Anterior cingulate cortex (tissue), 58 donors: ENCODE results near the gene POU4F3.

Source experiments
- DNase-seq, 58 donors: peaks; one replicate each; lab custom pipeline; 2025; lab: John Stamatoyannopoulos, UW

POU4F3 gene

GRCh38 chr5:146339715-146340259, 1.1 kb downstream of the POU4F3 start:
- no peak for DNase-seq

- peak in 15 of 58 donors; percentile 0 to 22 (median 5) for DNase-seq
These were observed 1.8 kb downstream of the POU4F3 start for GRCh38 chr5:146340260-146341081.

GRCh38 chr5:146341854-146342253, 3.2 kb downstream of the POU4F3 start:
- DNase-seq: no peak

GRCh38 chr5:146342519-146342881, 3.9 kb downstream of the POU4F3 start:
- DNase-seq: no peak

GRCh38 chr5:146342882-146343865, 4.5 kb downstream of the POU4F3 start:
- no peak for DNase-seq

GRCh38 chr5:146344155-146345118, 5.8 kb downstream of the POU4F3 start:
- no peak for DNase-seq

- no peak for DNase-seq
These were observed 6.6 kb downstream of the POU4F3 start for GRCh38 chr5:146345240-146345577.

GRCh38 chr5:146345578-146346366, 7.1 kb downstream of the POU4F3 start:
- no peak for DNase-seq

GRCh38 chr5:146357126-146357525, 18.5 kb downstream of the POU4F3 start:
- no peak for DNase-seq

GRCh38 chr5:146359836-146360235, 21.2 kb downstream of the POU4F3 start:
- no peak for DNase-seq

GRCh38 chr5:146363161-146363874, 24.7 kb downstream of the POU4F3 start:
- peak in 3 of 58 donors; percentile 0 to 16 (median 2) for DNase-seq

- no peak for DNase-seq
These were observed 27.0 kb downstream of the POU4F3 start for GRCh38 chr5:146365618-146366017.

- no peak for DNase-seq
These were observed 28.3 kb downstream of the POU4F3 start for GRCh38 chr5:146366904-146367303.

GRCh38 chr5:146368137-146368536, 29.5 kb downstream of the POU4F3 start:
- no peak for DNase-seq

- no peak for DNase-seq
These were observed 31.1 kb downstream of the POU4F3 start for GRCh38 chr5:146369691-146370090.

- DNase-seq: no peak
These were observed 38.2 kb downstream of the POU4F3 start for GRCh38 chr5:146376821-146377220.

GRCh38 chr5:146378986-146379385, 40.3 kb downstream of the POU4F3 start:
- DNase-seq: no peak

GRCh38 chr5:146380714-146381113, 42.1 kb downstream of the POU4F3 start:
- DNase-seq: no peak
